ENCODE results near the gene LYRM4. TPM values are rescaled to one million over a fixed set of nuclear protein-coding genes. Genes with fewer than 3 reads are reported as not detected.

Gene LYRM4
- total RNA-seq, 1 donor from 2014 or later, result 28.5 TPM

GRCh38 chr6:5164092-5164491, 96.7 kb downstream of the LYRM4 start:
- H3K4me3 ChIP-seq, result no peak overlapping the region
- no peaks in the 10 kb centered on the region for H3K9me3 ChIP-seq (replicated peaks)
- no peak for DNase-seq
- H3K4me1 ChIP-seq, result peaks cover 4% of the 10 kb centered on the region
- TF ChIP-seq, protein P1, sequence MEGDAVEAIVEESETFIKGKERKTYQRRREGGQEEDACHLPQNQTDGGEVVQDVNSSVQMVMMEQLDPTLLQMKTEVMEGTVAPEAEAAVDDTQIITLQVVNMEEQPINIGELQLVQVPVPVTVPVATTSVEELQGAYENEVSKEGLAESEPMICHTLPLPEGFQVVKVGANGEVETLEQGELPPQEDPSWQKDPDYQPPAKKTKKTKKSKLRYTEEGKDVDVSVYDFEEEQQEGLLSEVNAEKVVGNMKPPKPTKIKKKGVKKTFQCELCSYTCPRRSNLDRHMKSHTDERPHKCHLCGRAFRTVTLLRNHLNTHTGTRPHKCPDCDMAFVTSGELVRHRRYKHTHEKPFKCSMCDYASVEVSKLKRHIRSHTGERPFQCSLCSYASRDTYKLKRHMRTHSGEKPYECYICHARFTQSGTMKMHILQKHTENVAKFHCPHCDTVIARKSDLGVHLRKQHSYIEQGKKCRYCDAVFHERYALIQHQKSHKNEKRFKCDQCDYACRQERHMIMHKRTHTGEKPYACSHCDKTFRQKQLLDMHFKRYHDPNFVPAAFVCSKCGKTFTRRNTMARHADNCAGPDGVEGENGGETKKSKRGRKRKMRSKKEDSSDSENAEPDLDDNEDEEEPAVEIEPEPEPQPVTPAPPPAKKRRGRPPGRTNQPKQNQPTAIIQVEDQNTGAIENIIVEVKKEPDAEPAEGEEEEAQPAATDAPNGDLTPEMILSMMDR (IDR thresholded peaks at IDR 0.05; ENCODE audit: borderline replicate concordance), result no peak
- intact Hi-C loops (cut with micrococcal nuclease), result no loop called here
- H3K27me3 ChIP-seq (ENCODE audit: low read depth), result no peaks in the 10 kb centered on the region
- H3K36me3 ChIP-seq, result no peaks in the 10 kb centered on the region
- no peak overlapping the region for H3K27ac ChIP-seq (replicated peaks)

- H3K27me3 ChIP-seq (ENCODE audit: low read depth), result no peaks in the 10 kb centered on the region
- H3K9me3 ChIP-seq (replicated peaks), result no peaks in the 10 kb centered on the region
- DNase-seq, result no peak
- H3K4me3 ChIP-seq, result no peak overlapping the region
- intact Hi-C loops (cut with micrococcal nuclease), result no loop called here
- H3K27ac ChIP-seq (replicated peaks), result no peak overlapping the region
- H3K36me3 ChIP-seq, result no peaks in the 10 kb centered on the region
- TF ChIP-seq, protein P1 (IDR thresholded peaks at IDR 0.05; ENCODE audit: borderline replicate concordance), result no peak
- peaks cover 4% of the 10 kb centered on the region for H3K4me1 ChIP-seq
These were observed 97.5 kb downstream of the LYRM4 start for GRCh38 chr6:5163247-5163646.

DNA sequence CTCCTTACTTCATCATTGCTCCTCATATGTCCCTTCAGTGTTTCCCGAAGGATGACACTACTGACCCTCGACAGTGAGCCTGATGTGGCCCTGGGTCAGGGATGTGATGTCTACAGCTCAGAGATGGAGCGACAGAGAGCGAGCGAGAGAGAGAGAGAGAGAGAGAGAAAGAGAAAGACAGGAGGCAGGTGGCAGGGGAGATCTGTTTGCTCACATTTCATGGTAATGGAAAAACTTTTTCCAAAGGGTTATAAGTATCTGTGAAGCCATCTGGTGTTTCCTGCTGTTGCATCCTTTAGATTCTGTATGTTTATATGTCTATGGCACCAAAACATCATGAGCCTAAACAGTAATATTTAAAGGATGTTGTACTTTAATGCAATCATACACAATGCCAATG, 98.4 kb downstream of the LYRM4 start:
- Histone ChIP-seq H3K4me3 (no peak overlapping the region), H3K27me3 (ENCODE audit: low read depth) (no peaks in the 10 kb centered on the region), H3K9me3 (replicated peaks) (no peaks in the 10 kb centered on the region), H3K36me3 (no peaks in the 10 kb centered on the region), H3K4me1 (no peaks in the 10 kb centered on the region), H3K27ac (replicated peaks) (no peak overlapping the region)
- intact Hi-C loops (cut with micrococcal nuclease), result no loop called here
- no peak for DNase-seq
- TF ChIP-seq, protein P1 (IDR thresholded peaks at IDR 0.05; ENCODE audit: borderline replicate concordance), result no peak

GRCh38 chr6:5160206-5160605, 100.5 kb downstream of the LYRM4 start:
- Histone ChIP-seq H3K4me1 (no peaks in the 10 kb centered on the region), H3K27ac (replicated peaks) (no peak overlapping the region), H3K4me3 (no peak overlapping the region), H3K9me3 (replicated peaks) (no peaks in the 10 kb centered on the region), H3K27me3 (ENCODE audit: low read depth) (no peaks in the 10 kb centered on the region), H3K36me3 (no peaks in the 10 kb centered on the region)
- TF ChIP-seq, protein P1 (IDR thresholded peaks at IDR 0.05; ENCODE audit: borderline replicate concordance), result no peak
- intact Hi-C loops (cut with micrococcal nuclease), result no loop called here
- DNase-seq, result no peak

DNA sequence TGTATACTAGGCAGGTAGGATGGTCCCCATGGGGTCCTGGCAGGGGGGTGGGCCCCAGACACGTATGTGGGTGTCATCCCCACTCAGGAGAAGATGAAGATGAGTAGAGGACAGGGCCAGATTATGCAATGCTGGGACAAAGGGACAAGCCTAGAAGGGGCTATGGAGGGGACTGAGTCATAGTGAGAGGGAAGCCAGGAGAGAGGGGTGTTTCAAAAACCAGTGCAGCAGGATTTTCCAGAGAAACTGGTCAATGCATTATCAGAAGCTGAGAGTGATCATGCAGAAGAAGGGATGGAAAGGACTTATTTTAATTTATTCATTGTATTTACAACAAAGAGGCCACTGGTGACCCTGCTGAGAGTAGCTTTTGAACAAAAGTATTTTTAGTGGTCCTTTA, 101.6 kb downstream of the LYRM4 start:
- intact Hi-C loops (cut with micrococcal nuclease), result no loop called here
- no peak overlapping the region for H3K4me3 ChIP-seq
- no peak overlapping the region for H3K27ac ChIP-seq (replicated peaks)
- H3K36me3 ChIP-seq, result no peaks in the 10 kb centered on the region
- DNase-seq, result no peak
- no peaks in the 10 kb centered on the region for H3K9me3 ChIP-seq (replicated peaks)
- no peaks in the 10 kb centered on the region for H3K27me3 ChIP-seq (ENCODE audit: low read depth)
- TF ChIP-seq, protein P1 (IDR thresholded peaks at IDR 0.05; ENCODE audit: borderline replicate concordance), result no peak
- no peaks in the 10 kb centered on the region for H3K4me1 ChIP-seq

DNA sequence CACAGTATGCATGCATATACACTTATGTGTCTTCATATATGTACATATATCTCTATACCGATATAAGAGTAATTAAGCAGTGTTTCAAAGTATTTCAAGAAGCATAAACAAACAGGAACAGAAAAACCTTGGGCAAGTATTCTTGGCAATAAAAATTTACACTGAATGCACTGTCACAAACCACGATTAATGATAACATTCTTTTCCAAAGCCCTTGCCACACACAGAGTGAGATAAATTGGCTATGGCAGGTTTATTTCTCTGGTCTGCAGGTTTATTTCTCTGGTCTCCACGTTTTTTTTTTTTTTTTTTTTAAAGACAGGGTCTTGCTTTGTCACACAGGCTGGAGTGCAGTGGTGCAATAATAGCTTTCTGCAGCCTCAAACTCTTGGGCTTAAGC, 102.6 kb downstream of the LYRM4 start:
- no peaks in the 10 kb centered on the region for H3K27me3 ChIP-seq (ENCODE audit: low read depth)
- no peaks in the 10 kb centered on the region for H3K9me3 ChIP-seq (replicated peaks)
- no peak overlapping the region for H3K27ac ChIP-seq (replicated peaks)
- H3K36me3 ChIP-seq, result no peaks in the 10 kb centered on the region
- no peak for DNase-seq
- TF ChIP-seq, protein P1 (IDR thresholded peaks at IDR 0.05; ENCODE audit: borderline replicate concordance), result no peak
- intact Hi-C loops (cut with micrococcal nuclease), result no loop called here
- H3K4me3 ChIP-seq, result no peak overlapping the region
- H3K4me1 ChIP-seq, result no peaks in the 10 kb centered on the region

Data from left ventricle myocardium inferior (tissue), 1 donor.